Right atrium auricular region (tissue), 2 donors: ENCODE data around the gene OS9. TPM values are rescaled to one million over a fixed set of nuclear protein-coding genes. Genes with fewer than 3 reads are reported as not detected.
A peak's percentile ranks its signal among the peaks of the same experiment; 100 is the strongest.

ENCODE experiments used
- DNase-seq: peaks from one replicate; pipeline ENCODE4 v3.0.0-alpha.2; 2019; ENCODE audit warnings: low spot score
- H3K27ac ChIP-seq, 2 donors: fragments of 200-600 bp; sonication (generic); 1 replicate in 1 of 2; 2 replicates in 1 of 2; pipeline ENCODE4 v1.5.1; 2016 to 2019
- H3K27me3 ChIP-seq, 2 donors: fragments of 200-600 bp; sonication (generic); one replicate each; pipeline versions ENCODE4 v1.5.1 to v1.6.0; 2017 to 2019
- H3K36me3 ChIP-seq: fragments of 200-600 bp; sonication (generic); one replicate; pipeline ENCODE4 v1.5.1; 2016
- H3K4me1 ChIP-seq, 2 donors: fragments of 200-600 bp; sonication (generic); one replicate each; pipeline versions ENCODE4 v1.5.1 to v1.6.0; 2017 to 2019
- H3K4me3 ChIP-seq, 2 donors: fragments of 200-600 bp; sonication (generic); 1 replicate in 1 of 2; 2 replicates in 1 of 2; pipeline ENCODE4 v1.5.1; 2017 to 2019; ENCODE audit warnings: mild to moderate bottlenecking in 1 of 2, moderate library complexity in 1 of 2
- H3K9me3 ChIP-seq, 2 donors: fragments of 200-600 bp; sonication (generic); one replicate each; pipeline ENCODE4 v1.5.1; 2019
- total RNA-seq, 2 donors: library from RNA; depleted of rRNA; stranded (reverse); fragments of >200 nt; gene quantifications; one replicate each; pipeline ENCODE4 v1.1.0, GENCODE V29; 2016
- TF ChIP-seq, protein P1 (sequence below), 2 donors: fragments of 200-600 bp; sonication (generic); IDR thresholded peaks; one replicate each; pipeline ENCODE4 v1.5.1; 2019; ENCODE audit warnings: antibody characterized with exemption in 2 of 2

Gene OS9
- total RNA-seq, 2 donors from 2014 or later = 161 to 173 TPM

DNA sequence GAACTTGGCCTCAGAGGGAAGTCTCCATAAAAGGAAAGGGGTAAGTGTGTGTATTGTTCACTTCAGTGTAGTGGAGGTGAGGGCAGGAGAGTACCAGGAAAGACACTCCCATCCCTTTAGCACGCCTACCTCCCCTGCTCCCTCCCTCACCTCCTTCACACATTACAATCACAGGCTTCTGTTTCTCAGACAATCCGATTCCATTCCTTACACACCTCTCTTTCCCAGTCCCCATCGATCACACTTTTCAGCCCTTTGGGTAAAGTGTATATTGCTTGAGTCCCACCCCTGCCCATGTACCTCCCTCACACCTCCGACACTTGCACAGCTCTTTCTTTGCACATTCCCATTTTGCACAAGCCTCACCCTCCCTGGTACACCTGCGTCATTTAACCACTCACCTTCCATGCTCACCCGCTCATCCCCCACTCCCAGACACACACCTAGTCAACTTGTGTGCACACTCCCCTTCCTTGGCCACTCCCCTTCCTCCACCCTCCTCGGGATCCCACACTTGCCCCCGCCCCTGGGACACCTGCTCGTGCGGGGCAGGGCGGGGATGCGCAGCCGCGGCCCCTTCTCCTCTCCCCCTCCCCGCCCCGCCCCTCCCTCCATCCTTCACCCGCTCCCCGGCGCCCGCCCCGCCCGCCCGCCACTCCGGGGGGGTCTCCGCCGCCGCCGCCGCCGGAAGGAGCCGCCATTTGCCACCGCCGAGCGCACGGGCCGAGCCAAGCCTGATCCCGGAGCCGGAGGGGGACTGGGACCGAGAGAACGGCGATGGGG, 60.7 kb downstream of the OS9 start, which contains the start of gene MARCHF9:
Gene MARCHF9 (plus strand): TSS at position 693 of the 783 bp plus-strand sequence. CDS start 426 bp downstream, outside the sequence.
- peaks cover 0 to 36% of the 10 kb centered on the region in 2 donors for H3K4me1 ChIP-seq
- H3K4me3 ChIP-seq = peak within 1 kb of the TSS; percentile 68 to 84
- TF ChIP-seq, protein P1, sequence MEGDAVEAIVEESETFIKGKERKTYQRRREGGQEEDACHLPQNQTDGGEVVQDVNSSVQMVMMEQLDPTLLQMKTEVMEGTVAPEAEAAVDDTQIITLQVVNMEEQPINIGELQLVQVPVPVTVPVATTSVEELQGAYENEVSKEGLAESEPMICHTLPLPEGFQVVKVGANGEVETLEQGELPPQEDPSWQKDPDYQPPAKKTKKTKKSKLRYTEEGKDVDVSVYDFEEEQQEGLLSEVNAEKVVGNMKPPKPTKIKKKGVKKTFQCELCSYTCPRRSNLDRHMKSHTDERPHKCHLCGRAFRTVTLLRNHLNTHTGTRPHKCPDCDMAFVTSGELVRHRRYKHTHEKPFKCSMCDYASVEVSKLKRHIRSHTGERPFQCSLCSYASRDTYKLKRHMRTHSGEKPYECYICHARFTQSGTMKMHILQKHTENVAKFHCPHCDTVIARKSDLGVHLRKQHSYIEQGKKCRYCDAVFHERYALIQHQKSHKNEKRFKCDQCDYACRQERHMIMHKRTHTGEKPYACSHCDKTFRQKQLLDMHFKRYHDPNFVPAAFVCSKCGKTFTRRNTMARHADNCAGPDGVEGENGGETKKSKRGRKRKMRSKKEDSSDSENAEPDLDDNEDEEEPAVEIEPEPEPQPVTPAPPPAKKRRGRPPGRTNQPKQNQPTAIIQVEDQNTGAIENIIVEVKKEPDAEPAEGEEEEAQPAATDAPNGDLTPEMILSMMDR (IDR thresholded peaks at IDR 0.05) = no peak
- H3K9me3 ChIP-seq = no peaks in the 10 kb centered on the region
- H3K36me3 ChIP-seq = peaks cover 19% of the 10 kb centered on the region
- H3K27ac ChIP-seq = peak within 1 kb of the TSS; percentile 71 to 73
- no peaks in the 10 kb centered on the region for H3K27me3 ChIP-seq
- no peak for DNase-seq

DNA sequence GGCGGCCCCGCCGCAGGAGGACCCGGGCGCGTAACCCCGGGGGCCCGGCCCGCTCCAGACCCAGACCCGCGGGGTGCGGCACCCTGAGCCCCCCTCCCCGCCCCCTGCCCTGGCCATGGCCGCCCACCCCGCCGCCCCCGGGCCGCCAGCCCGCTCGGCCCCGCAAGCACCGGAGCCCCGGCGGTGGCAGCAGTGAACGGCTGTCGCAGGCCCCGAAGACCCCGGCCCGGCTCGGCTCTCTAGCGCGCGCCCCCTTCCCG, 61.2 kb downstream of the OS9 start:
- Histone ChIP-seq H3K36me3 (peaks cover 14% of the 10 kb centered on the region), H3K27me3 (no peaks in the 10 kb centered on the region), H3K4me3 (peak overlapping the region; percentile 68 to 84), H3K27ac (peak overlapping the region; percentile 71 to 73), H3K9me3 (no peaks in the 10 kb centered on the region), H3K4me1 (peaks cover 0 to 36% of the 10 kb centered on the region in 2 donors)
- no peak for DNase-seq
- TF ChIP-seq, protein P1 (IDR thresholded peaks at IDR 0.05) = no peak

DNA sequence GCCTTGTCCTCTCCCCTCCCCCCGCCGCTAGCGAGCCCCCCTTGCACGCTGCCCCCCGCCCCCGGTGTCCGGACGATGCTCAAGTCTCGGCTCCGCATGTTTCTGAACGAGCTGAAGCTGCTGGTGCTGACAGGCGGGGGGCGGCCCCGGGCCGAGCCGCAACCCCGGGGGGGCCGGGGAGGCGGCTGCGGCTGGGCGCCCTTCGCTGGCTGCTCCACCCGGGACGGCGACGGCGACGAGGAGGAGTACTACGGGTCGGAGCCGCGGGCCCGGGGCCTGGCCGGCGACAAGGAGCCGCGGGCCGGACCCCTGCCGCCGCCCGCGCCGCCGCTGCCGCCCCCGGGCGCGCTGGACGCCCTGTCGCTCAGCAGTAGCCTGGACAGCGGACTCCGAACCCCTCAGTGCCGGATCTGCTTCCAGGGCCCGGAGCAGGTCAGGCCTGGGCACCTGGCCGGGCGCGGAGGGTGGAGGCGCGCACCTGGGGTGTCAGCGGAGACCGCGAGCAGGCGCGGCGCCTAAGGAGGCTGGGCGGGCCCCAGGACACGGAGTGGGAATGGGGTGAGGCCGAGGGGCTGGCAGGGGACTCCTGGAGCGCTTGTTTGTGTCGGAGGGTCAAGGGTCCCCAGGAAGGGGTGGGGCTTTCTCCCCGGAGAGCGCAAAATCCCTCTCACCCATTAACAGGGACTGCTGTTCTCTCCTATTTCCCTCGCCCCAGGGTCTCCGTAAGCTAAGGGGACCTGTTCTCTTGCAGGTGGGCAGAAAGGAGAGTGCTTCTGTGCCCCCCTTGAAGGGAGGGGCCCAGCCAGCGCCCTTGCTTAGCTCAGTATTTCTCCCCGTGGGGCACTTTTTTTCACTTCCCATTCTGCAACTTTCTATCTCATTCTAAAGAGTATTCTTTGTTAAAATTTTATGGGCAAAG, 61.8 kb downstream of the OS9 start:
- TF ChIP-seq, protein P1 (IDR thresholded peaks at IDR 0.05) = no peak
- DNase-seq = no peak
- H3K27me3 ChIP-seq = no peaks in the 10 kb centered on the region
- H3K4me1 ChIP-seq = peaks cover 0 to 34% of the 10 kb centered on the region in 2 donors
- H3K36me3 ChIP-seq = peaks cover 13% of the 10 kb centered on the region
- H3K4me3 ChIP-seq = peak overlapping the region; percentile 68 to 84
- H3K27ac ChIP-seq = peak overlapping the region; percentile 71 to 73
- no peaks in the 10 kb centered on the region for H3K9me3 ChIP-seq

DNA sequence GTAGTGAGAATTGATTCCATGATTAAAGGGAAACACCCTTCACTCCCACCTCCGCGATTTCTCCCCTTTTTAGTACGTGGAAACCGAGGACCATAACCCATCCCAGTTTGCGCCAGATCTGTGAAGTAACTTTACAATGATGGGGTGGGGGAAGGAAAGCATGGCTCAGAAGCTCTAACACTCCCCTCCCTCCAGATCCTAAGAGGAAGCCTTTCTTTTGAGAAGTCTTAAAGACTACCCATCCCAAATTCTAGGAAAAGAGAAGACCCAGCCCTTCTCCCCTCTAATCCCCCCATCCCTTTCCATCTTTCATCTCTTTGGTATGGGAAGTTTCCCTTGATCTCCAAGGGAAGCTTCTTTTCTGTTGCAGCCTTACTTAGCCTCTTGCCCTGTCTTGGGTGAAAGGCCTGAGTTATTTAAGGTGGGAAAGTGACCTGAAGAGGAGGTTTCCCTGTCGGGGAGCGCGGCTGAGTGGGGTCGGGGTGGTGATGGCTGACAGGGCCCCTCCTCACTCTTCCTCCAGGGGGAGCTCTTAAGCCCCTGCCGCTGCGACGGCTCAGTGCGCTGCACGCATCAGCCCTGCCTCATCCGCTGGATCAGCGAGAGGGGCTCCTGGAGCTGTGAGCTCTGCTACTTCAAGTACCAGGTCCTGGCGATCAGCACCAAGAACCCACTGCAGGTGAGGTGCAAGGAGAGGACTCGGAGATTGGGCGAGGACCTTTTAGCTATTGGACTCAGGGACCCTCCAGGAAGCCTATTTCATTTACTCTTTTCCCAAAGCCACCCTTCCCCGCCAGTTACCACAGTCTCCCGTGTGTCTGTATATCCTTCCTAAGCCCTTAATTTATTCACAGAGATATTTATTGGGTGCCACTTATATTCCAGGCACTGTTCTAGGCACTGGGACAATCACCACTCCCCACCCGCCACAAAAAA, 62.7 kb downstream of the OS9 start:
- H3K9me3 ChIP-seq = no peaks in the 10 kb centered on the region
- peak overlapping the region in 1 of 2 donors; percentile 71 for H3K27ac ChIP-seq
- TF ChIP-seq, protein P1 (IDR thresholded peaks at IDR 0.05) = peak in 1 of 2 donors; percentile 61
- no peaks in the 10 kb centered on the region for H3K27me3 ChIP-seq
- peaks cover 0 to 24% of the 10 kb centered on the region in 2 donors for H3K4me1 ChIP-seq
- H3K36me3 ChIP-seq = peaks cover 13% of the 10 kb centered on the region
- no peak for DNase-seq
- H3K4me3 ChIP-seq = peak overlapping the region in 1 of 2 donors; percentile 84

DNA sequence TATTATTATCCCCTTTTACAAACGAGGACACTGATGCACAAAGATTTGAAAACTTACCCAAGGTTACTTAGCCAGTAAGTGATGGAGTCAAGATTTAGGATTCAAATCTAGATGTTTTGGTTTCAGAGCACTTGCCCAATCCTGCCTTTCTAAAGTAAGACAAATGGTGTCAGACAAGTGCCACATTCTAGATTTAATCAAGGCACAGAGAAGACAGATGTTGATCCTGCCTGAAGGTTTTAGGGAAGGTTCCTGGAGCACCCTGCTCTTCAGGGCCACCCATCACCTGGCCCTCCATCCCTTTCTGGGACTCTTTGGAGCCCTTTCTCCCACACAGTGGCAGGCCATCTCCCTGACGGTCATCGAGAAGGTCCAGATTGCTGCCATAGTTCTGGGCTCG, 63.8 kb downstream of the OS9 start:
- H3K27ac ChIP-seq = no peak overlapping the region
- no peak overlapping the region for H3K4me3 ChIP-seq
- TF ChIP-seq, protein P1 (IDR thresholded peaks at IDR 0.05) = no peak
- no peak for DNase-seq
- peaks cover 13% of the 10 kb centered on the region for H3K36me3 ChIP-seq
- H3K4me1 ChIP-seq = peaks cover 0 to 20% of the 10 kb centered on the region in 2 donors
- no peaks in the 10 kb centered on the region for H3K9me3 ChIP-seq
- H3K27me3 ChIP-seq = no peaks in the 10 kb centered on the region
